Cardiac muscle cell (in vitro differentiated cells and primary cell): ENCODE data around the gene NFE2L1. TPM values are rescaled to one million over a fixed set of nuclear protein-coding genes. Genes with fewer than 3 reads are reported as not detected.
A peak's percentile ranks its signal among the peaks of the same experiment; 100 is the strongest.

ENCODE experiments used
- DNase-seq, 2 donors: peaks; one replicate each; pipeline versions ENCODE4 v3.0.0 to v3.0.0-alpha.2; 2010 to 2017; ENCODE audit warnings: low read depth in 1 of 2, low spot score in 1 of 2
- H3K27ac ChIP-seq: fragments of 200-600 bp; sonication (generic); 2 replicates; pipeline ENCODE4 v1.5.1; 2016
- H3K27me3 ChIP-seq: fragments of 200-600 bp; sonication (generic); 2 replicates; pipeline ENCODE4 v1.6.0; 2016; ENCODE audit warnings: control low read depth
- H3K36me3 ChIP-seq: fragments of 200-600 bp; sonication (generic); 2 replicates; pipeline ENCODE4 v1.5.1; 2016; ENCODE audit warnings: control low read depth
- H3K4me1 ChIP-seq: fragments of 200-600 bp; sonication (generic); 2 replicates; pipeline ENCODE4 v1.8.1; 2017; ENCODE audit warnings: low read depth, mild to moderate bottlenecking, mixed run types
- H3K4me3 ChIP-seq: fragments of 200-600 bp; sonication (generic); 2 replicates; pipeline ENCODE4 v1.5.1; 2016; ENCODE audit warnings: mild to moderate bottlenecking
- H3K9me3 ChIP-seq: fragments of 200-600 bp; sonication (generic); 2 replicates; pipeline ENCODE4 v1.5.1; 2017; ENCODE audit warnings: low read depth, mild to moderate bottlenecking, control low read depth
- CTCF ChIP-seq: IDR thresholded peaks from 2 replicates; pipeline ENCODE4 v1.5.1; 2012; ENCODE audit warnings: low read depth, mild to moderate bottlenecking, low read length
- polyA plus RNA-seq: library from polyadenylated mRNA; unstranded; fragments of >200 nt; fragmentation: Nextera tagmentation; extraction: Ambion mirVana; gene quantifications from 2 replicates; pipeline ENCODE4 v1.2.1, GENCODE V29; 2016
- total RNA-seq: library from RNA; depleted of rRNA; stranded (reverse); fragments of >200 nt; gene quantifications from 2 replicates; pipeline ENCODE4 v1.2.3, GENCODE V29; 2016

The NFE2L1 gene
- total and polyA plus RNA-seq, 2 experiments from 2014 or later, result 56.0 to 122 TPM

GRCh38 chr17:48093341-48094045, 45.3 kb downstream of the NFE2L1 start:
- no peaks in the 10 kb centered on the region for H3K36me3 ChIP-seq
- H3K27ac ChIP-seq, result no peak overlapping the region
- no peak for DNase-seq
- peaks cover 5% of the 10 kb centered on the region for H3K4me1 ChIP-seq
- no peaks in the 10 kb centered on the region for H3K9me3 ChIP-seq
- no peaks in the 10 kb centered on the region for H3K27me3 ChIP-seq
- H3K4me3 ChIP-seq, result no peak overlapping the region
- TF ChIP-seq CTCF, result no peak

GRCh38 chr17:48095611-48096010, 47.5 kb downstream of the NFE2L1 start:
- Histone ChIP-seq H3K27me3 (no peaks in the 10 kb centered on the region), H3K27ac (no peak overlapping the region), H3K36me3 (no peaks in the 10 kb centered on the region), H3K9me3 (no peaks in the 10 kb centered on the region), H3K4me3 (no peak overlapping the region), H3K4me1 (peaks cover 5% of the 10 kb centered on the region)
- no peak for DNase-seq
- no peak for TF ChIP-seq CTCF

GRCh38 chr17:48100160-48100559, 52.0 kb downstream of the NFE2L1 start:
- Histone ChIP-seq H3K9me3 (no peaks in the 10 kb centered on the region), H3K4me3 (peak overlapping the region; percentile 64), H3K4me1 (peaks cover 5% of the 10 kb centered on the region), H3K36me3 (no peaks in the 10 kb centered on the region), H3K27me3 (no peaks in the 10 kb centered on the region), H3K27ac (peak overlapping the region; percentile 87)
- TF ChIP-seq CTCF, result no peak
- DNase-seq, result peak in 1 of 2 donors; percentile 39

GRCh38 chr17:48100591-48101011, 52.4 kb downstream of the NFE2L1 start:
- Histone ChIP-seq H3K36me3 (no peaks in the 10 kb centered on the region), H3K27me3 (no peaks in the 10 kb centered on the region), H3K27ac (peak overlapping the region; percentile 87), H3K4me3 (peak overlapping the region; percentile 64), H3K4me1 (peaks cover 5% of the 10 kb centered on the region), H3K9me3 (no peaks in the 10 kb centered on the region)
- DNase-seq, result peak; percentile 67 to 83
- TF ChIP-seq CTCF, result no peak

GRCh38 chr17:48101012-48101720, 53.0 kb downstream of the NFE2L1 start, which contains the start of gene CBX1:
TSS of gene CBX1 (minus strand) at chr17:48101478. CDS start at chr17:48077004, 24,474 bp downstream.
- H3K9me3 ChIP-seq, result no peaks in the 10 kb centered on the region
- H3K36me3 ChIP-seq, result no peaks in the 10 kb centered on the region
- peak; percentile 96 to 97 for DNase-seq
- peak within 1 kb of the TSS; percentile 64 for H3K4me3 ChIP-seq
- H3K4me1 ChIP-seq, result peaks cover 5% of the 10 kb centered on the region
- H3K27me3 ChIP-seq, result no peaks in the 10 kb centered on the region
- no peak for TF ChIP-seq CTCF
- peak within 1 kb of the TSS; percentile 87 for H3K27ac ChIP-seq
